GM20000 (cell line): ENCODE measurements around the gene ELAC1.
"Not testable (repeated sequence)": the region's sequence is repeated elsewhere in the genome, so short reads cannot be mapped to it uniquely, and the experiment has no call there.

Experiments used
- DNase-seq: peaks from one replicate; pipeline ENCODE4 v3.0.0; 2012; ENCODE audit warnings: low spot score
- TF ChIP-seq, protein P1 (sequence below): IDR thresholded peaks from 2 replicates; pipeline ENCODE4 v1.5.1; 2012; ENCODE audit warnings: mild to moderate bottlenecking, control low read depth; ENCODE audit errors: extremely low read depth, missing control alignments

ELAC1 gene

DNA sequence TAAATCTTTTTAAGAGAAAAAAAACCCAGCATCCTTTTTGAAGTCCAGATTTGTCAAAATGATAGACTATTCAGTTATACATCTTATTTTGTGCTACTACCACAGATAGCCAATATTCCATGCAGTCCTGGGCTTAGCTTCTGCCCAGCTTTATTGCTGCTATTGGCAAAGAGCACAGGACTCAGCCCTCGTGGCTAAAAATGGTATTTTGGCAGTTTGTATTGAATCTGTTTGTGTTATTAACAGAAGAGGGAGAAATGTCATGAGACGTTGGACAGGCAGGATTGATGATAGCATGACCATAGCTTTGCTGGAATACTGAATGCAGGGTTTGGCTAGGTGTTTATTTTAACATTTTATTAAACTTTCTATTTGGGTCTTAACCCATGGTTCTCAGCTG lies 19.4 kb downstream of the ELAC1 start:
- TF ChIP-seq, protein P1, sequence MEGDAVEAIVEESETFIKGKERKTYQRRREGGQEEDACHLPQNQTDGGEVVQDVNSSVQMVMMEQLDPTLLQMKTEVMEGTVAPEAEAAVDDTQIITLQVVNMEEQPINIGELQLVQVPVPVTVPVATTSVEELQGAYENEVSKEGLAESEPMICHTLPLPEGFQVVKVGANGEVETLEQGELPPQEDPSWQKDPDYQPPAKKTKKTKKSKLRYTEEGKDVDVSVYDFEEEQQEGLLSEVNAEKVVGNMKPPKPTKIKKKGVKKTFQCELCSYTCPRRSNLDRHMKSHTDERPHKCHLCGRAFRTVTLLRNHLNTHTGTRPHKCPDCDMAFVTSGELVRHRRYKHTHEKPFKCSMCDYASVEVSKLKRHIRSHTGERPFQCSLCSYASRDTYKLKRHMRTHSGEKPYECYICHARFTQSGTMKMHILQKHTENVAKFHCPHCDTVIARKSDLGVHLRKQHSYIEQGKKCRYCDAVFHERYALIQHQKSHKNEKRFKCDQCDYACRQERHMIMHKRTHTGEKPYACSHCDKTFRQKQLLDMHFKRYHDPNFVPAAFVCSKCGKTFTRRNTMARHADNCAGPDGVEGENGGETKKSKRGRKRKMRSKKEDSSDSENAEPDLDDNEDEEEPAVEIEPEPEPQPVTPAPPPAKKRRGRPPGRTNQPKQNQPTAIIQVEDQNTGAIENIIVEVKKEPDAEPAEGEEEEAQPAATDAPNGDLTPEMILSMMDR = no peak
- DNase-seq = no peak

DNA sequence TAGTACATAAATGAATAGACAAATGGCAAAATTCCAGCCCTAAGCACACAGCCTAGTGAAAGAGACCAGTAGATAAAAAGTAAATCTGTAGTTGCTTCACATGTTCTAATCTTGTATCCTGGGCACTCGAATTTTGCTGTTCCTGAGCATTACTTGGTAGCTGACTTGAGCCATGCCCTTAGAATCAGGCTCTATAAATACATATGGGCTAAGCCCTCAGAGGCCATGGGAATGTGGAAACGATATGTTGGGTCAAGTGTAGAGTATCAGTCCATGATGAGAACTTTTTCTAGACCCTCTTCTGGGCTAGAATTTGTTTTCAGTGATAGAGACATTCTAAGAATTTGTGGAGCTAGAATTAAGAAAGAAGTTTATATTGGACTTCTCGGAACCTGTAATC lies 21.9 kb downstream of the ELAC1 start:
- no peak for DNase-seq
- TF ChIP-seq, protein P1 = no peak

DNA sequence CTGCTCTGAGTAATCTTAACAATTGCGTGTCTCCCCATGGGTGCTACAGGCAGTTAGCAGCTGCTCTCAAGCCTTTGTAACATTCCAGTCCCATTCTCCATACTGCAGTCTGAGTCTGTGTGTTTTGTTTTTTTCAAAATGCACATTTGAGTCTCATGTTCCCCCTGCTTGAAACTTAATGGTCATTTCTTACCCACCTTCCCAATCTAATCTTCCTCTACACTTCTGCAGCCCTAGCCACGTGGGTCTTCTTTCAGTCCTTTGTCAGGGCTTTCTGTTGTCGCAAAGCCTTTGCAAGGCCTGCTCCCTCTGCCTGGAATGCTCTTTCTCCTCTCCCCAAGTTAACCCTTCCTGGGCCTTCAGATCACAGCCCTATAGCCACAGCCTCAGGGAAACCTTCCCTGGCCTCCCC lies 24.5 kb downstream of the ELAC1 start:
- TF ChIP-seq, protein P1 = no peak
- no peak for DNase-seq

DNA sequence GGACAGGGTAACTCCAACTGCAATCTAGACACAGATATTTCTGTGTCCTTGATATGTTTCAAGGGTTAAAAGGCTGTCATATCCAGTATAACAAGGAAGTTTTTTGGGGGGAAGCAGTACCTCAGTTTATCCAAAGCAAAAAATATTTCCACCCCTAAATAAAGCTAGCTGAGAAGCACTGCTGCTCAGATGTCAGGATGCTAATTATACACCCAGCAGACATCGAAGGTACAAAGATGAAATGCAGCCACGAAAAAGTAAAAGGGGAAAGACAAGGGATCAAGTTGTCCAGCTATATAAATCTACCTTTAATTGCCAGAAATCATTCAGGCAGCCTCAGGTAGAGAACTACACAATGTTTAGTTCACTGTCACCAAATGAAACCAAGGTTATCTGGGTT lies 26.2 kb downstream of the ELAC1 start:
- DNase-seq = no peak
- TF ChIP-seq, protein P1 = no peak

DNA sequence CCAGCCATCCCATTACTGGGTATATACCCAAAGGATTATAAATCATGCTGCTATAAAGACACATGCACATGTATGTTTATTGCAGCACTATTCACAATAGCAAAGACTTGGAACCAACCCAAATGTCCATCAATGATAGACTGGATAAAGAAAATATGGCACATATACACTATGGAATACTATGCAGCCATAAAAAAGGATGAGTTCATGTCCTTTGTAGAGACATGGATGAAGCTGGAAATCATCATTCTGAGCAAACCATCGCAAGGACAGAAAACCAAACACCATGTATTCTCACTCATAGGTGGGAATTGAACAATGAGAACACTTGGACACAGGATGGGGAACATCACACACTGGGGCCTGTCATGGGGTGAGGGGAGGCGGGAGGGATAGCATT lies 35.3 kb downstream of the ELAC1 start:
- DNase-seq = not testable (repeated sequence)

DNA sequence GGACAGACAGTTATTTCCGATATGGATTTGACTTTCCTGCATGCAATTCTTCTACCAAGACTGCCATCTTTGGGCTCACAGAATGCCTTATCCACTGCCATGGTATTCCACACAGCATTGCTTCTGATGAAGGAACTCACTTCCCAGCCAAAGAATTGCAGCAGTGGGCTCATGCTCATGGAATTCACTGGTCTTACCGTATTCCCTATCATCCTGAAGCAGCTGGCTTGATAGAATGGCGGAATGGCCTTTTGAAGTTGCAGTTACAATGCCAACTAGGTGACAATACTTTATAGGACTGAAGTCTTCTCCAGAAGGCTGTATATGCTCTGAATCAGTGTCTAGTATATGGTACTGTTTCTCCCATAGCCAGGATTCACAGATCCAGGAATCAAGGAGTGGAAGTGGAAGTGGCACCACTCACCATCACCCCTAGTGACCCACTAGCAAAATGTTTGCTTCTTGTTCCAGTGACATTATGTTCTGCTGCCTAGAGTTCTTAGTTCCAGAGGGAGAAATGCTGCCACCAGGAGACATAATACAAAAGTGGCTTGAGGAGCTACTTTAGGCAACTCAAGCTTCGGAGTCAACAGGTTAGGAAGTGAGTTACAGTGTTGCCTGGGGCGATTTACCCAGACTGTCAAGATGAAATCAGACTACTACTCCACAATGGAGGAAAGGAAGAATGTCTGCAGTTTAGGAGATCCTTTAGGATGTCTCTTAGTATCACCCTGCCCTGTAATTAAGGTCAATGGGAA lies 38.4 kb downstream of the ELAC1 start:
- no peak for DNase-seq
- TF ChIP-seq, protein P1 = no peak

DNA sequence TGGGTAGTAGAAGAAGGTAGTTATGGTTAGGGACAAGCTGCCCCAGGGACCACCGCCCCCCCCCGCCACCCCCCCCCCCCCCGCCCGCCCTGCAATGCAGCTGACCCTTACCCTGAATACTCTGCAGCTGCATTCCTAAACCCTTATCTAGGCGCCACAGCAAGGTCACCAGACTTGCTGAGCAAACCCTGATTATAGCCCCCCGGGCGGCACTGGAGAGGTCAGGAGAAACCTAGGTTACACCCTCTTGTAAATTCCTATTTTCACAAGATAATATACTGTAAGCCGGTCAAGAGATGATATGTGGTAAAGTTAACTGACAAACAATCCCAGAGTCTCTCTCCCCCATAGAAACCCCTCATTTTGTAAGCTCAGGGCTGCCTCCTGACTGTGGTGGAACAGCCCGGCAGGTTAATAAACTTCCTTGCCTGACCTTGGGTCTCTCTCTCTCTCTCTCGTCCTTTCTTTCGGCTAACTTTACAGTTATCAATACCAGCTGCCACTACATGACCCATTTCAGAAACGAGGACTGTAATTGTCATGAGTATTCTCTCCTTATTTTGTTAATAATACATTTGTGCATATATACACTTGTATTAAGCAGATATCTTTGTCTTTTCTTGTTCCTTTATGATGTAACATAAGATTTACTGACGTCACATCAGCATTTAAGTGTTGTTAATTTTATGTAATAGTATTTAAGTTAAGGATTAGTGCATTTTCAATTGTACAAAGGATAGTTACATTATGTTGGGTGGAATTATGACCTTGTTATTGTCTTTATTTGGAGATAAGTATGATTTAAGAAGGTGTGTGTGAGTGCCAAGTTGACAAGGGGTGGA lies 39.3 kb downstream of the ELAC1 start:
- TF ChIP-seq, protein P1 = no peak

DNA sequence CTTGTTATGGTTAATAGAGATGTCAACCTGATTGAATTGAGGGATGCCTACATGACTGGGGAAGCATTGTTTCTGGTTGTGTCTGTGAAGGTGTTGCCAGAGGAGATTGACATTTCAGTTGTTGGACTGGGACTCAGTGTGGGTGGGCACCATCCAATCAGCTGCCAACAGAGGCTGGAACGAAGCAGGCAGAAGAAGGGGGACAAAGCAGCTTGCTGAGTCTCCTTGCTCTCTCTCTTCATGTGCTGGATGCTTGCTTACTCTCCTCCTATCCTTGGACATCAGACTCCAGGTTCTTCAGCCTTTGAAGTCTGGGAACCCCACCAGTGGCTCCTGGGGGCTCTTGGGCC lies 39.9 kb downstream of the ELAC1 start:
- DNase-seq = no peak
- TF ChIP-seq, protein P1 = no peak

More for the DNA sequence above, 39.3 kb downstream of the ELAC1 start:
- DNase-seq = no peak
